Endothelial cell of umbilical vein (primary cell): ENCODE measurements around the gene DDHD1. TPM values are rescaled to one million over a fixed set of nuclear protein-coding genes. Genes with fewer than 3 reads are reported as not detected.

Source experiments
- BruUV-seq: library from RNA; stranded (reverse); fragments of 400-500 nt; replicated peaks from 2 replicates; lab custom pipeline; 2021; lab: Mats Ljungman, UMichigan
- CTCF ChIA-PET: fragments of 300-600, 350-600 bp; sonication (Branson Sonifier 250); formaldehyde crosslinking; loops from one replicate; lab custom pipeline; 2021; ENCODE audit warnings: antibody characterized with exemption, inconsistent platforms; lab: Charles Lee
- POLR2A ChIA-PET: fragments of 300-600, 350-600 bp; sonication (Branson Sonifier 250); formaldehyde crosslinking; loops from one replicate; lab custom pipeline; 2021; ENCODE audit warnings: antibody characterized with exemption, inconsistent platforms; lab: Charles Lee
- DNase-seq: peaks from one replicate; pipeline ENCODE4 v3.0.0-alpha.2; 2011; ENCODE audit warnings: low read depth, low spot score
- FAIRE-seq: peaks from 2 replicates; lab custom pipeline; 2011; peaks lifted over from hg19 to GRCh38; lab: Jason Lieb, UNC
- H2AFZ ChIP-seq: 2 replicates; pipeline ENCODE4 v1.6.0; 2012; ENCODE audit warnings: low read depth, low read length, control low read depth, inconsistent platforms
- H3K27ac ChIP-seq: 2 replicates; pipeline ENCODE4 v1.5.1; 2011; ENCODE audit warnings: low read depth, mild to moderate bottlenecking, control low read depth, low read length, moderate library complexity; ENCODE audit not compliant: insufficient read depth
- H3K27me3 ChIP-seq, 2 experiments: 2 replicates each; pipeline versions ENCODE4 v1.6.0 to v1.6.1; 2011; ENCODE audit warnings: low read length in 2 of 2, mixed read lengths in 1 of 2; ENCODE audit not compliant: control insufficient read depth in 2 of 2, insufficient read depth in 2 of 2
- H3K36me3 ChIP-seq, 2 experiments: 2 replicates in 1 of 2; 3 replicates in 1 of 2; pipeline ENCODE4 v1.5.1; 2011; ENCODE audit warnings: low read length in 2 of 2, mild to moderate bottlenecking in 1 of 2, moderate library complexity in 1 of 2; ENCODE audit not compliant: control insufficient read depth in 2 of 2, insufficient read depth in 2 of 2; ENCODE audit errors: extremely low read depth in 1 of 2
- H3K4me1 ChIP-seq: 3 replicates; pipeline ENCODE4 v1.5.1; 2011; ENCODE audit warnings: mild to moderate bottlenecking, low read length; ENCODE audit not compliant: control insufficient read depth, insufficient read depth; ENCODE audit errors: extremely low read depth
- H3K4me2 ChIP-seq: 2 replicates; pipeline ENCODE4 v1.6.1; 2011; ENCODE audit warnings: low read length, control low read depth, mixed read lengths; ENCODE audit not compliant: insufficient read depth
- H3K4me3 ChIP-seq, 3 experiments: fragments of 200-600 bp in 1 of 3; sonication (generic), shearing (Covaris generic) in 1 of 3; replicated peaks in 1 of 3; 2 replicates each; pipeline ENCODE4 v1.5.1; 2011 to 2016; ENCODE audit warnings: control low read depth in 3 of 3, low read length in 3 of 3, mild to moderate bottlenecking in 2 of 3, inconsistent platforms in 1 of 3, low read depth in 1 of 3, moderate library complexity in 1 of 3; ENCODE audit not compliant: insufficient read depth in 1 of 3
- H3K79me2 ChIP-seq: 2 replicates; pipeline ENCODE4 v1.6.0; 2012; ENCODE audit warnings: low read length, inconsistent platforms; ENCODE audit not compliant: control insufficient read depth, insufficient read depth
- H3K9ac ChIP-seq: replicated peaks from 2 replicates; pipeline ENCODE3; 2011; ENCODE audit warnings: low read length, control low read depth; ENCODE audit not compliant: insufficient read depth; ENCODE audit errors: extremely low read depth
- H3K9me1 ChIP-seq: replicated peaks from 3 replicates; pipeline ENCODE4 v1.6.0; 2011; ENCODE audit warnings: mild to moderate bottlenecking, low read length; ENCODE audit not compliant: control insufficient read depth, insufficient read depth; ENCODE audit errors: extremely low read depth
- H3K9me3 ChIP-seq: replicated peaks from 2 replicates; pipeline ENCODE4 v1.5.1; 2012; ENCODE audit warnings: low read length, inconsistent platforms; ENCODE audit not compliant: control insufficient read depth, insufficient read depth
- H4K20me1 ChIP-seq: replicated peaks from 2 replicates; pipeline ENCODE3; 2011; ENCODE audit warnings: mild to moderate bottlenecking, low read length; ENCODE audit not compliant: control insufficient read depth, insufficient read depth; ENCODE audit errors: extremely low read depth
- CTCF ChIP-seq, 2 donors: IDR thresholded peaks; 1 replicate in 1 of 2; 2 replicates in 1 of 2; pipeline ENCODE4 v1.5.1; 2011; ENCODE audit warnings: low read length in 2 of 2, mild to moderate bottlenecking in 2 of 2, moderate library complexity in 2 of 2, control low read depth in 1 of 2, inconsistent platforms in 1 of 2, low read depth in 1 of 2; ENCODE audit not compliant: insufficient read depth in 1 of 2; ENCODE audit errors: extremely low read depth in 1 of 2
- EZH2 ChIP-seq: IDR thresholded peaks from 2 replicates; pipeline ENCODE4 v1.6.1; 2012; ENCODE audit warnings: borderline replicate concordance, low read depth, mild to moderate bottlenecking, moderate library complexity, low read length, inconsistent platforms; ENCODE audit not compliant: severe bottlenecking
- FOS ChIP-seq: IDR thresholded peaks from 2 replicates; pipeline ENCODE4 v1.6.1; 2011; ENCODE audit warnings: mild to moderate bottlenecking, low read length, moderate library complexity, borderline replicate concordance; ENCODE audit not compliant: insufficient read depth
- GATA2 ChIP-seq: IDR thresholded peaks from 2 replicates; pipeline ENCODE4 v1.7.0; 2011; ENCODE audit warnings: low read depth, mild to moderate bottlenecking, moderate library complexity, mixed read lengths, low read length; ENCODE audit not compliant: insufficient read length, insufficient read depth
- JUN ChIP-seq: IDR thresholded peaks from 2 replicates; pipeline ENCODE4 v1.6.1; 2011; ENCODE audit warnings: borderline replicate concordance, low read depth; ENCODE audit not compliant: insufficient read length, insufficient read depth
- MAX ChIP-seq: IDR thresholded peaks from 2 replicates; pipeline ENCODE4 v1.6.1; 2011; ENCODE audit not compliant: insufficient read depth, insufficient read length
- MYC ChIP-seq: IDR thresholded peaks from one replicate; pipeline ENCODE4 v1.6.1; 2011; ENCODE audit warnings: mild to moderate bottlenecking, low read depth, low read length
- POLR2A ChIP-seq: IDR thresholded peaks from 2 replicates; pipeline ENCODE4 v1.6.1; 2012; ENCODE audit warnings: low read depth, mild to moderate bottlenecking, control low read depth, low read length
- POLR2AphosphoS5 ChIP-seq: IDR thresholded peaks from 2 replicates; pipeline ENCODE4 v1.6.1; 2012; ENCODE audit warnings: low read depth, mild to moderate bottlenecking, control low read depth, low read length, moderate library complexity; ENCODE audit not compliant: insufficient read depth
- dilution Hi-C: fragments of 300-500 bp; cut with MboI; formaldehyde crosslinking; loops from one replicate; pipeline ENCODE4 v1.15.0; 2019; ENCODE audit warnings: low sequenced_read_pairs; ENCODE audit not compliant: extremely low pct_ligation_motif_present
- intact Hi-C: fragments of 100-400 bp; cut with micrococcal nuclease; formaldehyde crosslinking; loops from one replicate; pipeline ENCODE4 v1.10.0; 2022
- polyA plus RNA-seq, 4 experiments: library from polyadenylated mRNA; depleted of rRNA in 3 of 4; stranded (reverse) in 3 of 4; unstranded in 1 of 4; fragments of >200 nt; gene quantifications; 2 replicates each; pipeline versions ENCODE4 v1.2.1 to v1.2.3, GENCODE V29; 2011 to 2012; ENCODE audit warnings: missing spikeins in 1 of 4
- total RNA-seq: library from RNA; stranded (reverse); gene quantifications from 2 replicates; pipeline ENCODE4 v1.2.3, GENCODE V29; 2021

The DDHD1 gene
- total and polyA plus RNA-seq, 2 donors (not counting 3 experiments of a cell fraction or from before 2014, with no cell fraction given): 2.7 to 12.4 TPM

- no peaks in the 10 kb centered on the region for H3K9me3 ChIP-seq
- no peak for TF ChIP-seq POLR2A
- TF ChIP-seq MAX: no peak
- no peak for TF ChIP-seq EZH2
- TF ChIP-seq GATA2: no peak
- TF ChIP-seq CTCF (IDR thresholded peaks at IDR 0.05; ENCODE audit: extremely low read depth in 1 of 2, insufficient read depth in 1 of 2, low read depth in 1 of 2, low read length in 2 of 2): no peak
- no peak for TF ChIP-seq POLR2AphosphoS5
- TF ChIP-seq JUN: no peak
- no peak for TF ChIP-seq FOS
- no peak for TF ChIP-seq MYC
- no peak overlapping the region for H2AFZ ChIP-seq
- dilution Hi-C loops (no loop called here), intact Hi-C loops (no loop called here)
- H3K4me1 ChIP-seq: no peaks in the 10 kb centered on the region
- no peaks in the 10 kb centered on the region for H3K79me2 ChIP-seq
- no peak overlapping the region for H3K9ac ChIP-seq
- H3K4me3 ChIP-seq: no peak overlapping the region
- FAIRE-seq: no peak
- CTCF ChIA-PET: no interaction called here
- POLR2A ChIA-PET: no interaction called here
- no peak overlapping the region for H3K27ac ChIP-seq
- DNase-seq: no peak
- BruUV-seq: no TSS peak
- H3K9me1 ChIP-seq: no peaks in the 10 kb centered on the region
- H3K27me3 ChIP-seq: no peaks in the 10 kb centered on the region
- H3K4me2 ChIP-seq: no peak overlapping the region
- no peaks in the 10 kb centered on the region for H3K36me3 ChIP-seq
- no peaks in the 10 kb centered on the region for H4K20me1 ChIP-seq
Observed at GRCh38 chr14:53027041-53027440, 126.1 kb downstream of the DDHD1 start.
